HepG2 (cell line): ENCODE results near the gene MINDY1. TPM values are rescaled to one million over a fixed set of nuclear protein-coding genes. Genes with fewer than 3 reads are reported as not detected.

Experiments used
- ATAD3A ChIP-seq: sonication (generic); formaldehyde crosslinking; IDR thresholded peaks from 2 replicates; pipeline ENCODE4 v1.4.0; 2020; ENCODE audit warnings: missing genetic modification reagents
- EHMT2 ChIP-seq: fragments of 200-600 bp; sonication (generic); IDR thresholded peaks from 2 replicates; pipeline ENCODE4 v1.7.0; 2017; ENCODE audit warnings: antibody characterized with exemption, low read depth, low read length, borderline replicate concordance
- ETV6 ChIP-seq: sonication (generic); formaldehyde crosslinking; conservative IDR thresholded peaks from 2 replicates; pipeline ENCODE4 v1.4.0; 2020; ENCODE audit warnings: missing genetic modification reagents
- KLF13 ChIP-seq: sonication (generic); formaldehyde crosslinking; IDR thresholded peaks from 2 replicates; pipeline ENCODE4 v1.4.0; 2020; ENCODE audit warnings: mild to moderate bottlenecking, missing genetic modification reagents
- MTF1 ChIP-seq: sonication (generic); formaldehyde crosslinking; IDR thresholded peaks from 2 replicates; pipeline ENCODE4 v1.5.0; 2020; ENCODE audit warnings: missing genetic modification reagents
- NFATC3 ChIP-seq: sonication (generic); formaldehyde crosslinking; IDR thresholded peaks from 2 replicates; pipeline ENCODE4 v1.5.1; 2020; ENCODE audit warnings: mild to moderate bottlenecking, missing genetic modification reagents
- NR2F2 ChIP-seq: IDR thresholded peaks from 2 replicates; pipeline ENCODE4 v1.6.1; 2012; ENCODE audit warnings: low read depth, inconsistent platforms, borderline replicate concordance
- RXRA ChIP-seq: sonication (generic); formaldehyde crosslinking; IDR thresholded peaks from 2 replicates; pipeline ENCODE4 v1.5.1; 2020; ENCODE audit warnings: missing genetic modification reagents
- SMC3 ChIP-seq: IDR thresholded peaks from 2 replicates; pipeline ENCODE4 v1.6.1; 2011; ENCODE audit warnings: low read length, improper control_type of control experiment
- ZBTB7A ChIP-seq: sonication (generic); formaldehyde crosslinking; IDR thresholded peaks from 2 replicates; pipeline ENCODE4 v1.8.0; 2022; ENCODE audit warnings: mild to moderate bottlenecking, missing genetic modification reagents
- ZBTB8A ChIP-seq: sonication (generic); formaldehyde crosslinking; IDR thresholded peaks from 2 replicates; pipeline ENCODE4 v1.4.0; 2020; ENCODE audit warnings: mild to moderate bottlenecking, low read depth, missing genetic modification reagents, borderline replicate concordance
- ZFP36 ChIP-seq: fragments of 150-350 bp; IDR thresholded peaks from 2 replicates; pipeline ENCODE4 v1.6.1; 2018; ENCODE audit warnings: borderline replicate concordance, low read length, low read depth; ENCODE audit not compliant: partially characterized antibody
- ZNF180 ChIP-seq: sonication (generic); formaldehyde crosslinking; IDR thresholded peaks from 2 replicates; pipeline ENCODE4 v1.4.0; 2020; ENCODE audit warnings: low read depth, missing genetic modification reagents, borderline replicate concordance
- ZNF207 ChIP-seq: fragments of 450-650 bp; IDR thresholded peaks from 2 replicates; pipeline ENCODE4 v1.6.1; 2016; ENCODE audit warnings: antibody characterized with exemption, borderline replicate concordance
- ZNF224 ChIP-seq: sonication (generic); formaldehyde crosslinking; IDR thresholded peaks from 2 replicates; pipeline ENCODE4 v1.5.0; 2020; ENCODE audit warnings: mild to moderate bottlenecking, missing genetic modification reagents
- ZNF331 ChIP-seq: sonication (generic); formaldehyde crosslinking; IDR thresholded peaks from 2 replicates; pipeline ENCODE4 v1.4.0; 2020; ENCODE audit warnings: missing genetic modification reagents
- ZNF484 ChIP-seq: sonication (generic); formaldehyde crosslinking; IDR thresholded peaks from 2 replicates; pipeline ENCODE4 v1.5.1; 2020; ENCODE audit warnings: mild to moderate bottlenecking, low read depth, missing genetic modification reagents, borderline replicate concordance
- ZNF563 ChIP-seq: sonication (generic); formaldehyde crosslinking; IDR thresholded peaks from 2 replicates; pipeline ENCODE4 v1.8.0; 2022; ENCODE audit warnings: mild to moderate bottlenecking, moderate library complexity, missing genetic modification reagents
- ZNF670 ChIP-seq: sonication (generic); formaldehyde crosslinking; IDR thresholded peaks from 2 replicates; pipeline ENCODE4 v1.8.0; 2022; ENCODE audit warnings: mild to moderate bottlenecking, missing genetic modification reagents, borderline replicate concordance
- polyA plus RNA-seq, 8 experiments: library from polyadenylated mRNA; depleted of rRNA in 3 of 8; stranded (reverse) in 7 of 8; unstranded in 1 of 8; fragments of >200 nt; fragmentation: Illumina TruSeq in 4 of 8; extraction: Trizol in 4 of 8; gene quantifications; 2 replicates each; pipeline versions ENCODE4 v1.2.1 to v1.2.3, GENCODE V29; 2011 to 2016; ENCODE audit warnings: low read depth in 4 of 8, missing spikeins in 1 of 8, mixed read lengths in 1 of 8; ENCODE audit not compliant: insufficient read depth in 1 of 8
- total RNA-seq, 5 experiments: library from RNA; depleted of rRNA; stranded (reverse); fragments of >200 nt; fragmentation: Illumina TruSeq; extraction: Trizol; gene quantifications; 2 replicates each; pipeline ENCODE4 v1.2.3, GENCODE V29; 2016; ENCODE audit warnings: low read depth in 1 of 5
- TF ChIP-seq, protein P1 (sequence below): sonication (generic); formaldehyde crosslinking; IDR thresholded peaks from 2 replicates; pipeline ENCODE4 v1.4.0; 2020; ENCODE audit warnings: mild to moderate bottlenecking, missing genetic modification reagents
- TF ChIP-seq, protein P2 (sequence below): sonication (generic); formaldehyde crosslinking; IDR thresholded peaks from 2 replicates; pipeline ENCODE4 v1.5.0; 2020; ENCODE audit warnings: mild to moderate bottlenecking, missing genetic modification reagents

The MINDY1 gene
- total and polyA plus RNA-seq, 2 of the 13 experiments (the other 11 are each of a cell fraction or from before 2014, with no cell fraction given): 11.1 to 15.0 TPM

DNA sequence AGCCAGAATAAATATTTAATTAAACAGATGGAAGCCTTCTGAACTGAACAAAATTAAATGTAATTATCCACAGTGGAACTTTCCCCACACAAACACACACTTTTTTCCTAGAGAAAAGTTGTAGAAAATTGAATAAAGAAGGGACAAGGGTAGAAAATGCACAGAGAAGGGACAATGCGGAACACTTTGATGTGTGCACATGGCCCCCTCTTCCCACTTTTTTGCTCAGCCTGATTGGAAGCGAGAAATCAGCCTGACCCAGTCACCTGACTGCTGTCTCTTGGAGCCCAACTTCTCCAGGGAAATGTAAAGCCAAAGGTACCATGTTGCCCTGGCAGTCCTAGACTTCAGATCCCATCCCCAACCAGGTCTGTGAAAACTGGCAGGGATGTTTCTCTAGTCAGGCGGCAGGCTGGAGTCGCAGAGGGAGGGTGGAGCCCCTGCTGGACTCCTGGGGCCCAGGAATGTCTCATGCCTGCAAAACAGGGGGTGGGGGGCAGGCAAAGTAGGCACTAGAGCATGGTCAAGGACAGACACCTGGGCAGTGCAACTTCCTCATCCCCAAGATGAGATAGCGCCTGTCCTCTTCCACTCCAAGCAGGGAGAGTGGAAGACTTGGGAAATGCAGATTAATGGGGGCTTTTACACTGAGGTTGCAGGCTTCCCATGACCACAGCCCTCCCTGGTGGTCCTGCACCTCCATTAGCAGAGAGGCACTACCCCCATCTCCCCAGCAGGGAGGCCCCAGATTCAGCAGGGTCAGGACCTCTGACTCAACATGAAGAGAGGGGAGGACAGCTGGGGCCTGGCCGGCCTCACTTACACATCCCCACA is 34.9 kb downstream of the MINDY1 start (continued):
- no peak; the same call in 1 of the 2 replicates for TF ChIP-seq RXRA (CRISPR knock-in tag)
- TF ChIP-seq ZNF207: no peak
- no peak for TF ChIP-seq ZFP36
- TF ChIP-seq MTF1 (CRISPR knock-in tag): no peak
- TF ChIP-seq ZNF224 (CRISPR knock-in tag): no peak
- peak; percentile 54; the same call in 1 of the 2 replicates for TF ChIP-seq EHMT2
- TF ChIP-seq SMC3: no peak
- TF ChIP-seq, protein P1, sequence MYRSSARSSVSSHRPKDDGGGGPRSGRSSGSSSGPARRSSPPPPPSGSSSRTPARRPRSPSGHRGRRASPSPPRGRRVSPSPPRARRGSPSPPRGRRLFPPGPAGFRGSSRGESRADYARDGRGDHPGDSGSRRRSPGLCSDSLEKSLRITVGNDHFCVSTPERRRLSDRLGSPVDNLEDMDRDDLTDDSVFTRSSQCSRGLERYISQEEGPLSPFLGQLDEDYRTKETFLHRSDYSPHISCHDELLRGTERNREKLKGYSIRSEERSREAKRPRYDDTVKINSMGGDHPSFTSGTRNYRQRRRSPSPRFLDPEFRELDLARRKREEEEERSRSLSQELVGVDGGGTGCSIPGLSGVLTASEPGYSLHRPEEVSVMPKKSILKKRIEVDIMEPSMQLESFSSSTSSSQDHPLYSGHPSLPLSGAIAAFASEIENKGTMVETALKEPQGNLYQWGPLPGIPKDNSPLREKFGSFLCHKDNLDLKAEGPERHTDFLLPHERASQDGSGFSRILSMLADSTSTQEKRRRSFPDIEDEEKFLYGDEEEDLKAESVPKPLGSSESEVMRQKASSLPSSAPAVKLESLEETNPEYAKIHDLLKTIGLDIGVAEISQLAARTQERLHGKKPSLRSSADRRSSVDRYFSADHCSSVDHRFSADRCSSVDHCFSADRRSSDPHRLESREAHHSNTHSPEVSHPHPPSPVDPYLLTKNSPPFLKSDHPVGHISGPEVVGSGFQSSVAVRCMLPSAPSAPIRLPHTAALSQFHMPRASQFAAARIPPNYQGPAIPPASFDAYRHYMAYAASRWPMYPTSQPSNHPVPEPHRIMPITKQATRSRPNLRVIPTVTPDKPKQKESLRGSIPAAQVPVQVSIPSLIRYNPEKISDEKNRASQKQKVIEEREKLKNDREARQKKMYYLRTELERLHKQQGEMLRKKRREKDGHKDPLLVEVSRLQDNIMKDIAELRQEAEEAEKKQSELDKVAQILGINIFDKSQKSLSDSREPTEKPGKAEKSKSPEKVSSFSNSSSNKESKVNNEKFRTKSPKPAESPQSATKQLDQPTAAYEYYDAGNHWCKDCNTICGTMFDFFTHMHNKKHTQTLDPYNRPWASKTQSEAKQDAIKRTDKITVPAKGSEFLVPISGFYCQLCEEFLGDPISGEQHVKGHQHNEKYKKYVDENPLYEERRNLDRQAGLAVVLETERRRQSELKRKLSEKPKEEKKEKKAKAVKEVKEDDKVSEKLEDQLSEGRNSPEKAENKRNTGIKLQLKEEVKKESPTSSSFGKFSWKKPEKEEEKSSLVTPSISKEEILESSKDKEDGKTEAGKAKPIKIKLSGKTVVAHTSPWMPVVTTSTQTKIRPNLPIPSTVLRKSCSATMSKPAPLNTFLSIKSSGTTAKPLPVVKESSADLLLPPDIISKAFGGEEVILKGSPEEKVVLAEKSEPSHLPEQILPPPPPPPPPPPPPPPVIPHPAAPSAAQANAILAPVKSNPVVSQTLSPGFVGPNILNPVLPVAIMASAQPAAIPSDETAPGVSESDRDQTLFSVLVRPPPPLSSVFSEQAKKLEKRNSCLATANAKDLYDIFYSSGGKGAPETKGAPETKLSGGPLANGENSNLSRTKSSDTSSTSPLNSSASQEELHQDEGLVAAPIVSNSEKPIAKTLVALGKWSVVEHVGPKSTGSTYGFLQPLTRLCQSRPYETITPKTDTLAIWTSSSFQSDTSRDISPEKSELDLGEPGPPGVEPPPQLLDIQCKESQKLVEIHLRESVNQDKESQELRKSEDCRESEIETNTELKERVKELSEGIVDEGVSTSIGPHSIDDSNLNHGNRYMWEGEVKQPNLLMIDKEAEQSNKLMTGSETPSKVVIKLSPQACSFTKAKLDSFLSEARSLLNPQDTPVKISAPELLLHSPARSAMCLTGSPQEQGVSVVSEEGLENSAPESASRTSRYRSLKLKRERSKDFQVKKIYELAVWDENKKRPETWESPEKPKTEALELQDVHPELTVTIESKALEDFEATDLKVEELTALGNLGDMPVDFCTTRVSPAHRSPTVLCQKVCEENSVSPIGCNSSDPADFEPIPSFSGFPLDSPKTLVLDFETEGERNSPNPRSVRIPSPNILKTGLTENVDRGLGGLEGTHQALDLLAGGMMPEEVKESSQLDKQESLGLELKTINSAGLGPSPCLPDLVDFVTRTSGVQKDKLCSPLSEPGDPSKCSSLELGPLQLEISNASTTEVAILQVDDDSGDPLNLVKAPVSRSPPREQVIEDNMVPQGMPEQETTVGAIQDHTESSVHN (CRISPR knock-in tag): no peak
- no peak for TF ChIP-seq KLF13 (CRISPR knock-in tag)
- no peak for TF ChIP-seq ZNF180 (CRISPR knock-in tag)
- TF ChIP-seq NR2F2: 0 out of 2 replicates have a peak, but pooled peaks have one; percentile 27
- peak; percentile 54; the same call in 1 of the 2 replicates for TF ChIP-seq ZNF563 (CRISPR knock-in tag)
- TF ChIP-seq, protein P2, sequence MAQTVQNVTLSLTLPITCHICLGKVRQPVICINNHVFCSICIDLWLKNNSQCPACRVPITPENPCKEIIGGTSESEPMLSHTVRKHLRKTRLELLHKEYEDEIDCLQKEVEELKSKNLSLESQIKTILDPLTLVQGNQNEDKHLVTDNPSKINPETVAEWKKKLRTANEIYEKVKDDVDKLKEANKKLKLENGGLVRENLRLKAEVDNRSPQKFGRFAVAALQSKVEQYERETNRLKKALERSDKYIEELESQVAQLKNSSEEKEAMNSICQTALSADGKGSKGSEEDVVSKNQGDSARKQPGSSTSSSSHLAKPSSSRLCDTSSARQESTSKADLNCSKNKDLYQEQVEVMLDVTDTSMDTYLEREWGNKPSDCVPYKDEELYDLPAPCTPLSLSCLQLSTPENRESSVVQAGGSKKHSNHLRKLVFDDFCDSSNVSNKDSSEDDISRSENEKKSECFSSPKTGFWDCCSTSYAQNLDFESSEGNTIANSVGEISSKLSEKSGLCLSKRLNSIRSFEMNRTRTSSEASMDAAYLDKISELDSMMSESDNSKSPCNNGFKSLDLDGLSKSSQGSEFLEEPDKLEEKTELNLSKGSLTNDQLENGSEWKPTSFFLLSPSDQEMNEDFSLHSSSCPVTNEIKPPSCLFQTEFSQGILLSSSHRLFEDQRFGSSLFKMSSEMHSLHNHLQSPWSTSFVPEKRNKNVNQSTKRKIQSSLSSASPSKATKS (CRISPR knock-in tag): no peak
- TF ChIP-seq ETV6 (CRISPR knock-in tag): no peak
- no peak for TF ChIP-seq ZNF484 (CRISPR knock-in tag)
- TF ChIP-seq NFATC3: no peak
- no peak for TF ChIP-seq ATAD3A (CRISPR knock-in tag)
- TF ChIP-seq ZBTB8A (CRISPR knock-in tag): no peak
- no peak for TF ChIP-seq ZNF670 (CRISPR knock-in tag)
- no peak for TF ChIP-seq ZBTB7A (CRISPR knock-in tag)
- no peak for TF ChIP-seq ZNF331
